ENCODE data around the gene TP53I11.

GRCh38 chr11:44923806-44924205, 26.9 kb downstream of the TP53I11 start:
- TF ChIP-seq PPARA (CRISPR knock-in tag; IDR thresholded peaks at IDR 0.05; ENCODE audit: borderline replicate concordance) = no peak
- TF ChIP-seq SNAI2 (CRISPR knock-in tag; IDR thresholded peaks at IDR 0.05) = no peak
- no peak for TF ChIP-seq TOX (CRISPR knock-in tag; IDR thresholded peaks at IDR 0.05; ENCODE audit: borderline replicate concordance)
- TF ChIP-seq GLIS3 (CRISPR knock-in tag; IDR thresholded peaks at IDR 0.05) = no peak
- no peak for TF ChIP-seq BACH2 (CRISPR knock-in tag; IDR thresholded peaks at IDR 0.05; ENCODE audit: borderline replicate concordance)
- no peak for TF ChIP-seq ZC3H10 (CRISPR knock-in tag; IDR thresholded peaks at IDR 0.05)
- TF ChIP-seq PATZ1 (CRISPR knock-in tag; IDR thresholded peaks at IDR 0.05; ENCODE audit: borderline replicate concordance) = no peak
